ENCODE measurements around the gene NCKAP1.

DNA sequence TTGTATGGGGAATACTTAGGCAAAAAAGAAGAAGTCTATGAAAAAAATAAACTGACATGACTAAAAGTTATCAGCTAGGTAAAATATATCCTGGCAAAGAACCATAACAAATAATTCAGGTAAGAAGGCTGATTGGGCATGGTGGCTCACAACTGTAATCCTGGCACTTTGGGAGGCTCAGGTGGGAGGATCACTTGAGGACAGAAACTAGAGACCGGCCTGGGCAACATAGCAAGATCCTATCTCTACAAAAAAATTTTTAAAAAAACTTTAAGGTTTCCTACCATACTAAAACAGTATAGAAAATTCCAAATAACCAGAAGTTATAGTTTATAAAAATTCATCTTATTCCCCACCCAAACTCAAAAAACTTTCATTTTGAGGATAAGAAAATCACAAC is 10.8 kb downstream of the NCKAP1 start:
- TF ChIP-seq EZH2 (IDR thresholded peaks at IDR 0.05) (no peak), POLR2AphosphoS5 (IDR thresholded peaks at IDR 0.05; ENCODE audit: borderline replicate concordance, low read depth, low read length) (no peak), FOXP2 (optimal IDR thresholded peaks at IDR 0.05; ENCODE audit: control extremely low read depth, extremely low read length, insufficient read depth) (no peak)
